ENCODE data around the gene PERM1. TPM values are rescaled to one million over a fixed set of nuclear protein-coding genes. Genes with fewer than 3 reads are reported as not detected.

The PERM1 gene
- total and polyA plus RNA-seq, 2 of the 8 experiments (the other 6 are each of a cell fraction or from before 2014, with no cell fraction given): not detected

GRCh38 chr1:937521-937920, 44.4 kb downstream of the PERM1 start:
- Histone ChIP-seq H3K14ac (ENCODE audit: insufficient read length) (no peak overlapping the region), H4K91ac (replicated peaks; ENCODE audit: insufficient read length, low read length) (no peak overlapping the region), H3K79me2 (ENCODE audit: control insufficient read depth in 1 of 2, insufficient read depth in 2 of 2, low read length in 2 of 2) (no peaks in the 10 kb centered on the region), H2BK120ac (replicated peaks; ENCODE audit: low read depth, low read length) (no peak overlapping the region), H4K5ac (ENCODE audit: insufficient read length, low read depth, low read length) (no peak overlapping the region), H3K23me2 (ENCODE audit: low read depth, low read length) (peaks cover 7% of the 10 kb centered on the region; the same call in 1 of the 2 replicates), H3K18ac (ENCODE audit: extremely low read depth, low read length) (no peak overlapping the region), H3K4ac (replicated peaks; ENCODE audit: insufficient read length, low read depth, low read length) (no peak overlapping the region), H3K9ac (replicated peaks in 1 of 4; ENCODE audit: extremely low read depth in 1 of 4, low read depth in 3 of 4, low read length in 3 of 4) (no peak overlapping the region), H3K23ac (ENCODE audit: insufficient read length) (no peak overlapping the region), H3K27me3 (replicated peaks in 1 of 4; ENCODE audit: control insufficient read depth in 3 of 4, extremely low read depth in 1 of 4, insufficient read depth in 3 of 4, low read length in 3 of 4) (peaks cover 77 to 86% (median 84%) of the 10 kb centered on the region in 4 experiments), H3K9me3 (ENCODE audit: insufficient read depth in 2 of 2, low read depth in 1 of 2, low read length in 1 of 2) (no peaks in the 10 kb centered on the region), H2BK5ac (ENCODE audit: low read depth, low read length) (no peak overlapping the region), H4K20me1 (replicated peaks in 1 of 2; ENCODE audit: control insufficient read depth in 1 of 2, insufficient read depth in 2 of 2, low read length in 2 of 2) (peaks cover 10 to 28% of the 10 kb centered on the region in 2 experiments), H2AFZ (ENCODE audit: low read length) (no peak overlapping the region), H3K4me3 (ENCODE audit: extremely low read depth in 1 of 4, insufficient read depth in 2 of 4, low read depth in 3 of 4, low read length in 4 of 4) (no peak overlapping the region), H2BK15ac (ENCODE audit: low read length) (no peak overlapping the region), H3K56ac (replicated peaks; ENCODE audit: insufficient read length, low read depth, low read length) (no peak overlapping the region), H3K4me1 (replicated peaks in 1 of 4; ENCODE audit: control insufficient read depth in 3 of 4, insufficient read depth in 4 of 4, low read length in 3 of 4) (peaks cover 2 to 38% (median 25%) of the 10 kb centered on the region in 4 experiments), H4K8ac (ENCODE audit: extremely low read depth, insufficient read depth, low read length) (no peak overlapping the region), H3K36me3 (ENCODE audit: control insufficient read depth in 2 of 4, insufficient read depth in 4 of 4, low read length in 3 of 4) (peaks cover 0 to 4% (median 0%) of the 10 kb centered on the region in 4 experiments; a peak in 1 of 8 replicates), H2BK12ac (ENCODE audit: low read depth, low read length) (no peak overlapping the region), H3K27ac (ENCODE audit: low read depth, low read length) (no peak overlapping the region), H2BK20ac (ENCODE audit: low read length) (no peak overlapping the region), H3K4me2 (ENCODE audit: insufficient read depth in 1 of 2, low read depth in 2 of 2, low read length in 2 of 2) (no peak overlapping the region), H3K79me1 (ENCODE audit: low read depth, low read length) (no peaks in the 10 kb centered on the region), H2AK5ac (ENCODE audit: low read depth, low read length) (no peak overlapping the region)
- no peak for TF ChIP-seq CREB1 (IDR thresholded peaks at IDR 0.05)
- TF ChIP-seq BRCA1 (IDR thresholded peaks at IDR 0.05; ENCODE audit: low read depth, low read length): no peak
- no peak for TF ChIP-seq E2F6 (IDR thresholded peaks at IDR 0.05)
- TF ChIP-seq FOSL1 (IDR thresholded peaks at IDR 0.05; ENCODE audit: insufficient read depth, low read depth, low read length): no peak
- no peak for TF ChIP-seq SP4 (IDR thresholded peaks at IDR 0.05; ENCODE audit: low read length)
- TF ChIP-seq ATF3 (IDR thresholded peaks at IDR 0.05; ENCODE audit: insufficient read depth, low read depth, low read length): no peak
- TF ChIP-seq RBBP5 (IDR thresholded peaks at IDR 0.05; ENCODE audit: borderline replicate concordance, low read depth, low read length): no peak
- no peak for TF ChIP-seq ATF2 (IDR thresholded peaks at IDR 0.05; ENCODE audit: low read length)
- 89% methylated on average over 14 of the region's 16 CpGs; no CpG with 5 or more reads in 1 of the 2 experiments for WGBS, 2 experiments (ENCODE audit: extremely low coverage in 1 of 2, insufficient coverage in 1 of 2, insufficient read length in 1 of 2, insufficient replicate concordance in 2 of 2, low coverage in 1 of 2, low lambda C conversion rate in 2 of 2, missing lambda C conversion rate in 1 of 2)
- ChIA-PET CTCF (ENCODE audit: partially characterized antibody) (interaction anchor here (0.8 to 5.3 kb wide), 10 partner anchors 8 to 96 kb away, joined by 3 to 45 read pairs (median 6); partner anchors contain the start of genes PERM1 and PLEKHN1), POLR2A (ENCODE audit: partially characterized antibody) (interaction anchor here (0.9 to 9.5 kb wide), 3 partner anchors 9 to 18 kb away, joined by 3 to 65 read pairs (median 14); partner anchors contain the start of gene NOC2L)
- FAIRE-seq: no peak
- DNase-seq (ENCODE audit: low read depth in 1 of 2, low spot score in 2 of 2): no peak
